OCI-LY7 (cell line): ENCODE results near the gene MEI4. TPM values are rescaled to one million over a fixed set of nuclear protein-coding genes. Genes with fewer than 3 reads are reported as not detected.

Source experiments
- BruUV-seq: library from RNA; stranded (reverse); fragments of 400-500 nt; replicated peaks from 2 replicates; lab custom pipeline; 2021; lab: Mats Ljungman, UMichigan
- CTCF ChIA-PET: fragments of 300-600 bp; sonication (Branson Sonifier 250); formaldehyde crosslinking; loops from one replicate; lab custom pipeline; 2022; ENCODE audit warnings: antibody characterized with exemption; ENCODE audit not compliant: unreplicated experiment; lab: Charles Lee
- POLR2A ChIA-PET: fragments of 300-600 bp; sonication (Branson Sonifier 250); formaldehyde crosslinking; loops from one replicate; lab custom pipeline; 2022; ENCODE audit warnings: antibody characterized with exemption; lab: Charles Lee
- DNase-seq: peaks from one replicate; pipeline ENCODE4 v3.0.0-alpha.2; 2015; ENCODE audit warnings: low spot score
- H2AFZ ChIP-seq: fragments of 200-600 bp; sonication (generic), shearing (Covaris generic); 2 replicates; pipeline ENCODE4 v1.6.1; 2014; ENCODE audit warnings: mild to moderate bottlenecking, antibody characterized with exemption, low read length, moderate library complexity
- H3K27ac ChIP-seq: fragments of 200-600 bp; sonication (generic); 2 replicates; pipeline ENCODE4 v1.5.1; 2014; ENCODE audit warnings: mixed run types, low read depth, mild to moderate bottlenecking, moderate library complexity, low read length, inconsistent platforms; ENCODE audit not compliant: poor library complexity, severe bottlenecking
- H3K36me3 ChIP-seq: fragments of 200-600 bp; sonication (generic); 2 replicates; pipeline ENCODE4 v1.6.1; 2014; ENCODE audit warnings: mild to moderate bottlenecking, antibody characterized with exemption, low read length, moderate library complexity, mixed read lengths; ENCODE audit not compliant: insufficient read depth
- H3K4me1 ChIP-seq: fragments of 200-600 bp; sonication (generic); 2 replicates; pipeline ENCODE4 v1.5.1; 2014; ENCODE audit warnings: mild to moderate bottlenecking, low read length; ENCODE audit not compliant: insufficient read depth, poor library complexity, severe bottlenecking
- H3K4me2 ChIP-seq: fragments of 200-600 bp; sonication (generic); 2 replicates; pipeline ENCODE4 v1.6.1; 2014; ENCODE audit warnings: mild to moderate bottlenecking, low read length
- H3K4me3 ChIP-seq: fragments of 200-600 bp; sonication (generic); 2 replicates; pipeline ENCODE4 v1.5.1; 2014; ENCODE audit warnings: mild to moderate bottlenecking, low read depth, low read length; ENCODE audit not compliant: poor library complexity, severe bottlenecking
- H3K79me2 ChIP-seq: fragments of 200-600 bp; sonication (generic); 2 replicates; pipeline ENCODE4 v1.6.1; 2016; ENCODE audit warnings: low read depth, mild to moderate bottlenecking, low read length, moderate library complexity, mixed read lengths; ENCODE audit not compliant: insufficient read depth
- H3K9me2 ChIP-seq: fragments of 200-600 bp; sonication (generic); 2 replicates; pipeline ENCODE4 v1.6.1; 2016; ENCODE audit warnings: mild to moderate bottlenecking, low read length, mixed read lengths; ENCODE audit not compliant: insufficient read depth
- H3K9me3 ChIP-seq: fragments of 200-600 bp; sonication (generic); 2 replicates; pipeline ENCODE4 v1.6.1; 2014; ENCODE audit warnings: mild to moderate bottlenecking, mixed run types, low read length, mixed read lengths
- H4K20me1 ChIP-seq: fragments of 200-600 bp; sonication (generic); 2 replicates; pipeline ENCODE4 v1.6.1; 2014; ENCODE audit warnings: mild to moderate bottlenecking, antibody characterized with exemption, low read length, moderate library complexity, mixed read lengths; ENCODE audit not compliant: insufficient read depth
- EZH2phosphoT487 ChIP-seq: fragments of 200-600 bp; sonication (generic); IDR thresholded peaks from 2 replicates; pipeline ENCODE4 v1.6.1; 2018; ENCODE audit warnings: low read depth, borderline replicate concordance, mild to moderate bottlenecking, mixed run types, antibody characterized with exemption, low read length, moderate library complexity, mixed read lengths
- intact Hi-C: fragments of 100-400 bp; cut with micrococcal nuclease; formaldehyde crosslinking; loops from one replicate; pipeline ENCODE4 v1.10.0; 2022; ENCODE audit not compliant: unreplicated experiment
- total RNA-seq, 2 experiments: library from RNA; depleted of rRNA in 1 of 2; stranded (reverse); fragments of >200 nt in 1 of 2; shearing (Covaris generic) in 1 of 2; gene quantifications; 2 replicates each; pipeline ENCODE4 v1.2.3, GENCODE V29; 2014 to 2022
- TF ChIP-seq, protein P1 (sequence below): fragments of 200-600 bp; sonication (generic); conservative IDR thresholded peaks from 2 replicates; pipeline ENCODE4 v1.5.1; 2014; ENCODE audit warnings: mild to moderate bottlenecking, antibody characterized with exemption, low read length, moderate library complexity, mixed read lengths

The MEI4 gene
- total RNA-seq, 2 experiments from 2014 or later: not detected

DNA sequence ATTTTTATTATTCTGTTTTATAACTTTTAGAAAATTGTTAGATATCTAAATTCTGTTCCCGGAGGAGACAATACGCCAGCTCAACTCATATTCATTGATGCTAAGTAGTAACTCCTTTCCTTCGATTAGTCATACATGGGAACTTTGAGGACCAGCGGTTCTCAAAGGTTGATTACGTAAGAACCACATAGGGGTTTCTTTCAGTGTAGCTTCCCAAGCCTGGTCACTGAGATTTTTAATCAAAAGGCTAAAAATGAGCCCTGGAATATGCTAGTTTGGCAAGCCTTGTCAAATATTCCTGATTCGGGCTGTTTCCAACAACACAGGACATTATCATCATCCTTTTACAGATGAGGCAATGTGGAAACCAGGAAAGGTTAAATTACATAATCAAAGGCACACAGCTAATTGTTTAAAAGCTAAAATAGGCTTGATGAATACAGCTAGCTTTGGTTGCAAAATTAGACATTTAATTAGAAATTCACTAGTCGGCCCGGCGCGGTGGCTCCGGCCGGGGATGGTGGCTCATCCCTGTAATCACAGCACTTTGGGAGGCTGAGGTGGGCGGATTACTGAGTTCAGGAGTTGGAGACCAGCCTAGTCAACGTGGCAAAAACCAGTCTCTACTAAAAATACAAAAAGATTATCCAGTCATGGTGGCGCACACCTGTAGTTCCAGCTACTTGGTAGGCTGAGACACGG, 14.6 kb upstream of the MEI4 start:
- Histone ChIP-seq H3K4me1 (no peaks in the 10 kb centered on the region), H4K20me1 (no peaks in the 10 kb centered on the region)
- intact Hi-C loops: no loop called here

GRCh38 chr6:77644102-77644705, 8.6 kb upstream of the MEI4 start:
- no peak overlapping the region for H3K4me2 ChIP-seq
- no peak overlapping the region for H3K4me3 ChIP-seq
- ChIA-PET POLR2A (no interaction called here), CTCF (no interaction called here)
- no peaks in the 10 kb centered on the region for H3K9me3 ChIP-seq
- DNase-seq: no peak
- no peak overlapping the region for H2AFZ ChIP-seq
- TF ChIP-seq, protein P1, sequence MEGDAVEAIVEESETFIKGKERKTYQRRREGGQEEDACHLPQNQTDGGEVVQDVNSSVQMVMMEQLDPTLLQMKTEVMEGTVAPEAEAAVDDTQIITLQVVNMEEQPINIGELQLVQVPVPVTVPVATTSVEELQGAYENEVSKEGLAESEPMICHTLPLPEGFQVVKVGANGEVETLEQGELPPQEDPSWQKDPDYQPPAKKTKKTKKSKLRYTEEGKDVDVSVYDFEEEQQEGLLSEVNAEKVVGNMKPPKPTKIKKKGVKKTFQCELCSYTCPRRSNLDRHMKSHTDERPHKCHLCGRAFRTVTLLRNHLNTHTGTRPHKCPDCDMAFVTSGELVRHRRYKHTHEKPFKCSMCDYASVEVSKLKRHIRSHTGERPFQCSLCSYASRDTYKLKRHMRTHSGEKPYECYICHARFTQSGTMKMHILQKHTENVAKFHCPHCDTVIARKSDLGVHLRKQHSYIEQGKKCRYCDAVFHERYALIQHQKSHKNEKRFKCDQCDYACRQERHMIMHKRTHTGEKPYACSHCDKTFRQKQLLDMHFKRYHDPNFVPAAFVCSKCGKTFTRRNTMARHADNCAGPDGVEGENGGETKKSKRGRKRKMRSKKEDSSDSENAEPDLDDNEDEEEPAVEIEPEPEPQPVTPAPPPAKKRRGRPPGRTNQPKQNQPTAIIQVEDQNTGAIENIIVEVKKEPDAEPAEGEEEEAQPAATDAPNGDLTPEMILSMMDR: no peak
- intact Hi-C loops: no loop called here
- H3K4me1 ChIP-seq: no peaks in the 10 kb centered on the region
- H3K27ac ChIP-seq: no peak overlapping the region
- no peaks in the 10 kb centered on the region for H4K20me1 ChIP-seq
- no TSS peak for BruUV-seq
- no peaks in the 10 kb centered on the region for H3K9me2 ChIP-seq
- H3K79me2 ChIP-seq: no peaks in the 10 kb centered on the region
- no peaks in the 10 kb centered on the region for H3K36me3 ChIP-seq

More for the DNA sequence above, 14.6 kb upstream of the MEI4 start:
- no peak overlapping the region for H3K4me3 ChIP-seq
- no peak overlapping the region for H3K27ac ChIP-seq
- DNase-seq: no peak
- CTCF ChIA-PET: no interaction called here
- POLR2A ChIA-PET: interaction anchor here (0.7 kb wide), 1 partner anchor 42 kb away, joined by 3 read pairs; no protein-coding TSS in a partner anchor
- no peaks in the 10 kb centered on the region for H3K79me2 ChIP-seq
- TF ChIP-seq, protein P1: no peak
- no peak for TF ChIP-seq EZH2phosphoT487
- no peak overlapping the region for H2AFZ ChIP-seq
- H3K9me2 ChIP-seq: no peaks in the 10 kb centered on the region
- BruUV-seq: no TSS peak
- no peaks in the 10 kb centered on the region for H3K36me3 ChIP-seq
- H3K4me2 ChIP-seq: no peak overlapping the region
- no peaks in the 10 kb centered on the region for H3K9me3 ChIP-seq

DNA sequence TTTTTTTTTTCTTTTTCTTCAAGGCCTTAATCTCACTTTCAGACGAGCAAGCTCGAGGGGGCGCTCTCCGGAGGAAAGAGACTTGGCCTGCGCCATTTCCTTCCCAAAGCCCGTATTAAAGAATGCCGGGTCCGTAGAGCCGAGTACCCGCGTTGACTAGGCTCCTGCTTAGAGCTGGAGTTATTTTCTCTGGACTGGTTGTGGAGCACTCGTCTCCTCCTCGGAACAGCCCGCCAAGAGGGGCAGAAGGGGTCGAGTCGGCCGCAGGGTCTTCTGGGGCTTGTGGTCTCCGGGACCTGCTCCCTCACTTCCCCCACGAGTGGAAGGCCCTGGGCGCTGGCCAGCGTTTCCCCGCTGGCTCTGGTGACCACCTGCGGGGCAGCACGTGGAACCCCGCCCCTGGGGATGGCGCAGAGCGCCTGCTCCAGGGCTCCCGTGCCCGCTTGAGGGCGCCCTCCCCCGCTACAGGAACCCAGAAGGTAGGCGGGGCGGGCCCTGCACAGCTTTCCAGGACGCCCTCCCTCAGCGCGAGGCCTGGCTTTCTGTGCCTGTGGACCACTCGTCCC, 2.7 kb upstream of the MEI4 start:
- H3K27ac ChIP-seq: no peak overlapping the region
- H3K9me2 ChIP-seq: no peaks in the 10 kb centered on the region
- TF ChIP-seq, protein P1: no peak
- no peak for TF ChIP-seq EZH2phosphoT487
- no peaks in the 10 kb centered on the region for H4K20me1 ChIP-seq
- ChIA-PET POLR2A (no interaction called here), CTCF (no interaction called here)
- BruUV-seq: no TSS peak
- no peaks in the 10 kb centered on the region for H3K79me2 ChIP-seq
- H2AFZ ChIP-seq: no peak overlapping the region
- no peak for DNase-seq
- H3K36me3 ChIP-seq: no peaks in the 10 kb centered on the region
- H3K4me3 ChIP-seq: no peak overlapping the region
- H3K4me1 ChIP-seq: no peaks in the 10 kb centered on the region
- intact Hi-C loops: no loop called here
- no peak overlapping the region for H3K4me2 ChIP-seq
- H3K9me3 ChIP-seq: no peaks in the 10 kb centered on the region
